Stimulated activated CD8-positive, alpha-beta memory T cell treated with anti-CD3 and anti-CD28 coated beads, Interleukin-4, amount 100 ng/mL, for 4 hours (primary cell): Measurements from ENCODE around the gene PPP1R1B.

Experiments
- DNase-seq, 2 donors: peaks; one replicate each; pipeline ENCODE4 v3.0.0-alpha.2; 2020; ENCODE audit warnings: low read depth in 2 of 2, low spot score in 1 of 2

The PPP1R1B gene

GRCh38 chr17:39678340-39679116, 51.8 kb downstream of the PPP1R1B start:
- no peak for DNase-seq

- no peak for DNase-seq
Measured at GRCh38 chr17:39679521-39680192, 52.9 kb downstream of the PPP1R1B start.

- no peak for DNase-seq
Measured at GRCh38 chr17:39683295-39683939, 56.7 kb downstream of the PPP1R1B start.

GRCh38 chr17:39684369-39685192, 57.8 kb downstream of the PPP1R1B start:
- no peak for DNase-seq
